GM18517 (cell line): ENCODE results near the gene CGREF1.

Experiments
- ATAC-seq: cut with Tn5 transposase; IDR thresholded peaks from one replicate; pipeline ENCODE4 v1.9.1; 2021; ENCODE audit warnings: mild to moderate bottlenecking, moderate library complexity; ENCODE audit not compliant: unreplicated experiment

Gene CGREF1

GRCh38 chr2:27074738-27075565, 44.0 kb downstream of the CGREF1 start:
- ATAC-seq = no peak

GRCh38 chr2:27073782-27074181, 45.1 kb downstream of the CGREF1 start:
- no peak for ATAC-seq

GRCh38 chr2:27072920-27073319, 46.0 kb downstream of the CGREF1 start:
- ATAC-seq = no peak

GRCh38 chr2:27071990-27072830, 46.7 kb downstream of the CGREF1 start:
- peak; percentile 28 for ATAC-seq

GRCh38 chr2:27071277-27071989, 47.5 kb downstream of the CGREF1 start, which contains the start of gene OST4:
Gene OST4 (minus strand): TSS chr2:27071654.
- ATAC-seq = peak; percentile 79

GRCh38 chr2:27070653-27071276, 48.2 kb downstream of the CGREF1 start:
- ATAC-seq = no peak

- ATAC-seq = no peak
Measured at GRCh38 chr2:27069961-27070618, 48.8 kb downstream of the CGREF1 start.

- no peak for ATAC-seq
Measured at GRCh38 chr2:27069436-27069835, 49.5 kb downstream of the CGREF1 start.

- no peak for ATAC-seq
Measured at GRCh38 chr2:27067385-27067784, 51.5 kb downstream of the CGREF1 start.

GRCh38 chr2:27065128-27065527, 53.8 kb downstream of the CGREF1 start:
- no peak for ATAC-seq

- no peak for ATAC-seq
Measured at GRCh38 chr2:27060323-27060722, 58.6 kb downstream of the CGREF1 start.

- ATAC-seq = no peak
Measured at GRCh38 chr2:27059141-27059820, 59.6 kb downstream of the CGREF1 start.

GRCh38 chr2:27058210-27058609, 60.7 kb downstream of the CGREF1 start:
- no peak for ATAC-seq

GRCh38 chr2:27057184-27057583, 61.7 kb downstream of the CGREF1 start:
- ATAC-seq = no peak

- ATAC-seq = no peak
Measured at GRCh38 chr2:27054721-27055120, 64.2 kb downstream of the CGREF1 start.

GRCh38 chr2:27053776-27054175, 65.2 kb downstream of the CGREF1 start:
- no peak for ATAC-seq

- ATAC-seq = no peak
Measured at GRCh38 chr2:27053321-27053720, 65.6 kb downstream of the CGREF1 start.

- ATAC-seq = no peak
Measured at GRCh38 chr2:27051902-27052645, 66.9 kb downstream of the CGREF1 start.
